ENCODE measurements around the gene ZDHHC21.

GRCh38 chr9:14597171-14597799, 95.9 kb downstream of the ZDHHC21 start:
- TF ChIP-seq CTCF (IDR thresholded peaks at IDR 0.05; ENCODE audit: low read depth, low read length, poor library complexity, severe bottlenecking) (no peak), EZH2phosphoT487 (IDR thresholded peaks at IDR 0.05; ENCODE audit: borderline replicate concordance, low read length) (no peak)

All from DOHH2 (cell line).